GM19328 (cell line): ENCODE measurements around the gene MED15.

Source experiments
- ATAC-seq: cut with Tn5 transposase; IDR thresholded peaks from one replicate; pipeline ENCODE4 v1.9.1; 2021; ENCODE audit warnings: mild to moderate bottlenecking, moderate library complexity; ENCODE audit not compliant: unreplicated experiment

Gene MED15

DNA sequence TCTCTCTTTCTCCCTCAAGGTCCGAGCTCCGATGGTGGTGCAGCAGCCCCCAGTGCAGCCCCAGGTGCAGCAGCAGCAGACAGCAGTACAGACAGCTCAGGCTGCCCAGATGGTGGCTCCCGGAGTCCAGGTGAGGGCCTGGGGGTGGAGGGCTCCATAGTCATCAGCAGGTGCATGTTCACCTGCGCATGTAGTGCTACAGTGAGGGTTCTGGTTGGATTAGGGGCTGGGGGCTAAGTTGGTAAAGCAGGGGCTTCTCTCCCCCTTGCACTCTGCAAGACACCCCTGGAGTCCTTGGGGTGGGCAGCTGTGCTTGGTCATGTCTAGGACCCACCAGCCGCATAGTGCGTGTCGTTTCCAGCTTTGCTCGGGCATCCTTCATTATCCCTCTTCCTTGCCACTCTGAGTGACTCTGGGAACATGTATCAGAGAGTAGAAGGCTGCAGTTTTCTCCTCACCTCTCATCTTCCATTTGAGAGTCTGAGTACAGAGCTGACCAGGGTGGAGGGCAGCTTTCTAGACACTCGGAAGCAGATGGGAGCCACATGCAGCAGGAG is 61.2 kb downstream of the MED15 start:
- no peak for ATAC-seq

DNA sequence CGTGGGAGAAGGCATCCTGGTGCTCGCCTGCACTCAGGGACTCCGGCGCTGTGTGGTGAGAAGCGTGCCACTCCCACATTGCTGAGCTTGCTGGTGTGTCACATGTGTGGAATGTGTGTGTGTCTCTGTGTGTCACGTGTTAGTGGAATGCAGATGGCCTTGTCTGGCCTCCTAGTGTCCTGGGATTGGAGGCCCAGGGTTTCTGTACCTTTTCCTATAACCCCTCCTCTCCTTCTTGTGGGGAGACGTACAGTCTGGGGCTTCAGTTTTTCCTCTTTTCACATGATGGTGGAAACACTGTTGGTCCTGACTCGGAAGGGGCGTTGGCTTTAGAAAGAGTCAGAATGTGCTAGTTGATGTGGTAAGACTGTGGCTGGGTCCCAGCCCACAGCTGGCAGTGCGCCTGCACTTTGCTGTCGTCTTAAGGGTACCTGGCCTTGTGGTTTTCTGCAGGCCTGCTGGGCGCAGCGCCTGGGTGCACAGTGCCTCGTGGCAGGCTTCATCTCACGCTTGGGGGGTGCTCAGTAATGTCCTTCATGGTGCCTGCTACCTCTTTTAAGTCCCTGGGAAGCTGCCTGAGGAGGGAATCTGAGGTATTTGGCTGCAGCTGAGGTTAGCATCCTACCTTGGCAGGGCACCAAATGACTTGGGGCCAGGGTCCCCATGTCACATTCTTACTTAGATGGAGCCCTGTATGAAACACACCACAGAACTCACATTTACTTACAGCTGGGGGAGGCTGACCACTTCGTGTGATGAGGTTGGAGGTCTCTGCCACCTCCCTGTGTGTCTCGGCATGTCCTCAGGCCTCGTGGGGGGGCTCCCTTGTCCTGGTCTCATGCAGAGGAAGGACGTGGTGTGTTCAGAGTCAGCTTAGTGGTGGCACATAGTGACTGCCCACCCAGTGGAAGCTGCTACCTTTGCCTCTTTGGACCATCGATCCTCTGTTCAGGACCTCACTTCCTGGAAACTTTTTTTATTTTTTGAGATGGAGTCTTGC is 61.9 kb downstream of the MED15 start:
- ATAC-seq: no peak

- ATAC-seq: no peak
Measured at GRCh38 chr22:20571078-20571503, 63.7 kb downstream of the MED15 start.

DNA sequence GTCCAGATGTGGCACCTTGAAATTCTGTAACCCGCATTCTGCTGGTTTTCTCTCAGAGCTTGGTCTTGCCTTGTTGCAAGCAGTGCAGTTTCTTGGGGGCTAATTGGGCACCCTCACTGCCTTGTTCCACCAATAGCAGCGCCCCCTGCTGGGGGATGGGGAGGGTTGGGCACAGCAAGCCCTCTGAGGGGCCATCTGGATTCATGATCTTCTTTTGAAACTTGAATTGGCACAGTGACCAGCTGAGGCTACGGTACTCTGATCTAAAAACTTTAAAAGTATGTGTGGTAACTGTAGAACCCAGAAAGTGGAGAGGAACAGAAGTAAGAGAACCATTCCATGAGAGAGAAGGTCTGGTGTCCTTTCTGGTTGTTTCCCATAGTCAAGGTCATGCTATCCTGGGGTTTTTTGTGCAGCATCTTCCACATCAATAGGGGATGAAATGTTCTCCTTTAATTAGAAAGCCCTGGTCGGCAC is 64.2 kb downstream of the MED15 start:
- no peak for ATAC-seq

DNA sequence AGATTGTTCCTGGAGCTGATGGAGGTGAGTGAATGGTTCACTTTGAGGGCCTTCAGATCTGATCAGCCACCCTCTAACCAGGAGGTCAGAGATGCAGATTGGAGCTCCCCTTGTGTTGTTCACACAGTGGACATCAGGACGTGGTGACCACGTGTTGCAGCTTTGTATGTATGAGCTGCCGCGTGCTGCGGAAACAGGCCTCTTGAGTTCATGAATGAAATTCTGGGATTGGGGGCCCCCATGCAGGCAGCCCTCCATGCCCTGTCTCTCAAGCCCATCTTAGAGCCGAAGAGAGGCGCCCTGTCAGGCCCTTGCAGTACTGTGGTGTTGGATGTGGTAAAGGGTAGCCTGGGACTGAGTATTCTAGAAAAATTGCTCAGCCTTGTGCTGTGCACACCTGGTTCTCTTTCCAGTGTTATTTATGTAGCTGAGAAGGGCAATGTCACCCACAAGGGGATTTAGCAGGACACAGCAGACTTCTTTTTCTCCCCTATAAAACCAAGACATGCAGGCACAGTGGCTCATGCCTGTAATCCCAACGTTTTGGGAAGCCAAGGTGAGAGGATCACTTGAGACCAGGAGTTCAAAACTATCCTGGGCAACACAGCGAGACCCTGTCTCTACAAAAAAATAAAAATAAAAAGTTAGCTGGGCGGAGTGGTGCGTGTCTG is 64.9 kb downstream of the MED15 start:
- ATAC-seq: no peak

DNA sequence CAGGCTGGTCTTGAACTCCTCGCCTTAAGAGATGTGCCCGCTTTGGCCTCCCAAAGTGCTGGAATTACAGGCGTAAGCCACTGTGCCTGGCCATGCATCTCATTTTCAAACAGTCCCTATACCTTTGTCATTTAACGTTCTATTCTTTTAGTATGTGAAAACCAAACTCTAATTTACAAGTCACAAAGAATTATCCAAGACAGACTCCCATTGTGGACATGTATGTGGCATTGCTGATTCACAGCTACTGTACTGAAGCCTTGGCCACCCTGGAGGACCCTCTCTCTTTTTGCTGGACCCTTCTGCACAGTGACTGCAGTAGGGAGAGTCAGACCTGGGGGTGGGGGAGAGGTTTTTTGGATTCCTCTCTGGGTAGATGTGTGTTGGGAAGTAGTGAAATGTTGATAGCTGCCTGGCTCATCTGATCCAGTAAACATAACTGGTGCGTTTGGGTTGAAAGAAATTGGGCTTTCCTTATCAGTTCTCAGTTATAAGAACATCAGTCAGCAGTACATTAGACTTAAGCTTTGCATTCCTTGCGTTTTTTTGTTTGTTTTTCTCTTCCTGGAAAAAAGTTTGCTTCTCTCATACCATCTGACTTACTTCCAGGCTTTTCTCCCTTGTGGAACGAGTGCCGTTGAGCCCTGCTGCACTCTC is 65.9 kb downstream of the MED15 start:
- no peak for ATAC-seq

- no peak for ATAC-seq
Measured at GRCh38 chr22:20573833-20574615, 66.6 kb downstream of the MED15 start.

- ATAC-seq: no peak
Measured at GRCh38 chr22:20574920-20575353, 67.5 kb downstream of the MED15 start.

DNA sequence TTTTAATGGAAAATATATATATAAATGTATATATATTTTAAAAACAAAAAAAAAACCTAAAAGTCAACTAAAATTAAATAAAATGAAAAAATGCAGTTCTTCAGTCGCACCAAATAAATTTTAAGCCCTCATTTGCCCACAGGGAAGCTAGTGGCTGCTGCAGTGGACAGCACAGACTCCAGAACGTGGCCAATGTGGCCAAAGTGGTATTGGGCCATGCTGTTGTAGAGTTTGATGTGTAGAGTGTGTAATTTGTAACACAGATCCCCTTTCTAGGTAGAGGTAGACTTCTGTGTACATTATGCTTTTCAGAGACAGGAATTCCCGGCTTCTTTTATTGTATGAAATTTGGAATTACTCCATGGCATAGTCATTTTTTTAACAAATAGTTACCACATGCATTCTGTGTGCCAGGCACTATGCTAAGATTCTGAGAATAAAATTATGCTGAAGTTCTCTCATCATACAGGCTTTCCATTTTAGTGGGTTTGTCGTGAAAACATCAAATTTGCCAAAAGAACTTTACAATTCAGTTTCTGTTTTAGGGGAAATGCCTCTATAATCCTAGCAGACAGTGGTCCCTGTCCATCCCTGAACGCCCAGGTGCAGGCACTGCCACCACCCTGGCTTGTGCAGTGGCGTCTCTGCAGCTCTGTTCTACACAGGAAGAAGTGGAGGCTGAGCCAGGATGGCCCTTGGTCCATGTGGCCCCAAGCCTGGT is 68.5 kb downstream of the MED15 start:
- no peak for ATAC-seq

GRCh38 chr22:20576445-20576816 is 69.0 kb downstream of the MED15 start:
- ATAC-seq: no peak

DNA sequence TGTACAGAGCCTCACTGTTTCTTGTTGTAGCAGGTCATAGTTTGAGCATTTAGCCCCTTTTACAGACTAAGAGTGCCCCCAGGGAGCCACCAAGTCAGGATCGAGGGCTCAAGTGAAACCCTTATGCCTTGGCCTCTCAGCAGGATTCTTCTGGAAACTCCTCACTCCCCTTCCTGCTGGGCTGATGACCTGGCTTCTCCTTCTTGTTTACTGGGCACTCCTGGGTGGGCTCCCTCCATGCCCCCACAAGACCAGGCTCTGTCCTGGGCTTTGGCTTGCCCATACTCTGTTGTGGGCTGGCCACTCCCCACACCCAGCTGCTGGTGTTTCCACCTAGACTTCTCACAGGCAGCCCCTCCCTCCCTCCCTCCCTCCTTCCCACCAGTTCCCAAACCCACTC is 69.6 kb downstream of the MED15 start:
- ATAC-seq: no peak

- no peak for ATAC-seq
Measured at GRCh38 chr22:20577549-20577975, 70.2 kb downstream of the MED15 start.

DNA sequence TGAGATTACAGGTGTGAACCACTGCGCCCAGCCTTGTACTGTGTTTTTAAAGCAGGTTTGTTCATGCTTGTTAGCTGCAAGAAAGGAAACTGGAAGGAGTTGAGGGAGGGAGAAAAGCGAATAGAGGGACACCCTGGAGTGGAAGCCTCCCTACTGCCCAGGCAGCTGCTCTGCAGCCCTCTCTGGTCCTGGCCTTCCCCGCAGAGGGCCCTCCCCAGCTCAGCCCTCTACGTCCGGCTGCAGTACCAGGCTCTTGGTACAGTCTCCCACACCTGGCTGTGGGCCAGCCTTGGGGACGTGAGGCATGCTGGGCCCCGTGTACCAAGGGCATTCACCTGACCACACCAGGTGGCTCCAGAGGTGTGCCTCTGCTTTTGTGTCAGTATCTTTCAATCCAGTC is 70.8 kb downstream of the MED15 start:
- ATAC-seq: no peak

GRCh38 chr22:20578707-20579106 is 71.3 kb downstream of the MED15 start:
- no peak for ATAC-seq

- ATAC-seq: no peak
Measured at GRCh38 chr22:20579273-20580120, 72.1 kb downstream of the MED15 start.

GRCh38 chr22:20580179-20580578 is 72.8 kb downstream of the MED15 start:
- no peak for ATAC-seq

DNA sequence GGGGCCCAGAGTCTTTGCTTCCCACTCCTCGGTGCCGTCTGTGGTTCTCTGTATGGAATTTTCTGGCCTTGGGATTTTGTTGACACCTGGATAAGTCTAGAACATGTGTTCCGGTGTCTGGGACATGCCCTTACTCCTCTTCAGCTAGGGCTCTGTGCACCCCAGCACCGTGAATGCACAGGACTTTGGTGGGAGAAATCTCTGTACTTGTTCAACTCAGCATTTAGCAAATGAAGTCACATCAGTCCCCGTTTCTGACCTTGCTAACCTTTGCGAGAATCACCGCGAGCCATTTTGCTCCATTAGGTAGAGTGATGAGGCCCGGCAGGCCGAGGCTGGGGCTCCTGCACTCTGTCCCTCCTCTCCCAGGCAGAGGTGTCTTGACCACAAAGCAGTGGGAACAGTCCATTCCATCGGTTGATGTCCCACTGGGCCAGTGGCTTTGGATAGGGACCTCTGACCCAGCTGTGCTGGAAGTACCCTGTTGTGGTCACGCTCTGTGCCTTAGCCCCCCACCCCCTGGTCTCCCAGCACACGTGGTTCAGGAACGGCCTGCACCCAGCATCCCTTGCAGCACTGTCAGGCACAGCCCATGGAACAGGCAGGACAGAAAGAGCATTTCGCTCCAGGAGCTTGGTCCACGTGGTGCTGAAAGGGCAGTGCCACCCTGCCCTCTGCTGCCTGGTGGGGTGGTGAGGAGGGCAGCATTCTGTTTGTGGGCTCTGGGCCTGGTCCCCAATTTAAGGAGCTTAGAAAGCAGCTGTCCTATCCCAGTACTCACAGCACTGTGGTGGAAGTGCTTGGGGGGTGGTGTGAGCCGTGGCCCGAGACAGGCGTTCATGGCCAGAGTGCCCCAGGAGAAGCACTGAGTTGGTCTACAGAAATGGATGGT is 73.4 kb downstream of the MED15 start:
- no peak for ATAC-seq
